K562 (cell line): ENCODE measurements around the gene CADPS2. TPM values are rescaled to one million over a fixed set of nuclear protein-coding genes. Genes with fewer than 3 reads are reported as not detected.

Source experiments
- ATAC-seq: fragments of 200-7000 bp; cut with Tn5 transposase; 3 replicates; pipeline ENCODE4 v1.9.1; 2020; ENCODE audit warnings: moderate library complexity
- BruUV-seq: library from RNA; stranded (reverse); fragments of 400-500 nt; replicated peaks from 2 replicates; lab custom pipeline; 2021; lab: Mats Ljungman, UMichigan
- CTCF ChIA-PET: fragments of 300-600 bp; formaldehyde crosslinking; extraction: SDS; loops from one replicate; lab custom pipeline; 2021; ENCODE audit warnings: low intra/inter-chr PET ratio; lab: Yijun Ruan, JAX
- POLR2A ChIA-PET: fragments of 300-600, 350-650 bp; sonication (Branson Sonifier 250); formaldehyde crosslinking; extraction: SDS; loops from one replicate; lab custom pipeline; 2021; ENCODE audit warnings: antibody characterized with exemption, inconsistent platforms; lab: Yijun Ruan, JAX
- DNase-seq, 4 experiments: peaks; one replicate each; pipeline versions ENCODE4 v3.0.0 to v3.0.0-alpha.2; 2011 to 2018; ENCODE audit warnings: low spot score in 3 of 4, mixed read lengths in 3 of 4; ENCODE audit errors: extremely low read depth in 1 of 4
- FAIRE-seq: peaks from 2 replicates; lab custom pipeline; 2011; peaks lifted over from hg19 to GRCh38; lab: Jason Lieb, UNC
- H2AFZ ChIP-seq: 2 replicates; pipeline ENCODE4 v1.6.0; 2011; ENCODE audit warnings: low read depth, low read length, control low read depth, inconsistent platforms
- H3K27ac ChIP-seq: fragments of 200-600 bp; 3 replicates; pipeline ENCODE4 v1.8.0; 2011; ENCODE audit warnings: low read depth, mild to moderate bottlenecking, control low read depth, inconsistent platforms, low read length, moderate library complexity, mixed read lengths; ENCODE audit errors: extremely low read depth
- H3K27me3 ChIP-seq, 2 experiments: fragments of 300-600 bp in 1 of 2; 2 replicates in 1 of 2; 3 replicates in 1 of 2; pipeline versions ENCODE4 v1.6.0 to v1.8.0; 2011; ENCODE audit warnings: inconsistent platforms in 2 of 2, low read length in 2 of 2, mild to moderate bottlenecking in 1 of 2, mixed read lengths in 1 of 2, moderate library complexity in 1 of 2; ENCODE audit not compliant: control insufficient read depth in 2 of 2, insufficient read depth in 2 of 2
- H3K36me3 ChIP-seq: fragments of 300-600 bp; 3 replicates; pipeline ENCODE4 v1.8.0; 2011; ENCODE audit warnings: mild to moderate bottlenecking, low read length, inconsistent platforms; ENCODE audit not compliant: control insufficient read depth, insufficient read depth
- H3K4me1 ChIP-seq, 2 experiments: fragments of 200-600 bp in 1 of 2; replicated peaks in 1 of 2; 2 replicates in 1 of 2; 3 replicates in 1 of 2; pipeline versions ENCODE4 v1.5.1 to v1.8.0; 2011; ENCODE audit warnings: inconsistent platforms in 2 of 2, low read length in 2 of 2, mild to moderate bottlenecking in 1 of 2, mixed read lengths in 1 of 2, moderate library complexity in 1 of 2; ENCODE audit not compliant: control insufficient read depth in 2 of 2, insufficient read depth in 2 of 2
- H3K4me2 ChIP-seq: 2 replicates; pipeline ENCODE4 v1.6.1; 2011; ENCODE audit warnings: low read length, control low read depth, inconsistent platforms, mixed read lengths; ENCODE audit not compliant: insufficient read depth
- H3K4me3 ChIP-seq: fragments of 200-600 bp; sonication (generic), shearing (Covaris generic); 2 replicates; pipeline ENCODE4 v1.5.1; 2016; ENCODE audit warnings: control low read depth, inconsistent platforms
- H3K79me2 ChIP-seq: fragments of 200-600 bp; 3 replicates; pipeline ENCODE4 v1.8.0; 2011; ENCODE audit warnings: low read length, inconsistent platforms; ENCODE audit not compliant: control insufficient read depth, insufficient read depth
- H3K9ac ChIP-seq, 2 experiments: 2 replicates each; pipeline versions ENCODE4 v1.6.0 to v1.6.1; 2011; ENCODE audit warnings: low read depth in 2 of 2, low read length in 2 of 2, control low read depth in 1 of 2, inconsistent platforms in 1 of 2, mild to moderate bottlenecking in 1 of 2, mixed read lengths in 1 of 2; ENCODE audit not compliant: insufficient read depth in 1 of 2
- H3K9me1 ChIP-seq: one replicate; pipeline ENCODE4 v1.6.0; 2011; ENCODE audit warnings: inconsistent platforms, mild to moderate bottlenecking, low read length, moderate library complexity; ENCODE audit not compliant: control insufficient read depth, insufficient read depth
- H3K9me3 ChIP-seq: replicated peaks from 2 replicates; pipeline ENCODE4 v1.5.1; 2011; ENCODE audit warnings: low read depth, low read length, inconsistent platforms; ENCODE audit not compliant: control insufficient read depth, insufficient read depth
- H4K20me1 ChIP-seq: replicated peaks from 2 replicates; pipeline ENCODE4 v1.6.1; 2011; ENCODE audit warnings: low read length, inconsistent platforms, mixed read lengths; ENCODE audit not compliant: control insufficient read depth, insufficient read depth
- JUNB ChIP-seq: fragments of 450-650 bp; formaldehyde crosslinking; conservative IDR thresholded peaks from 2 replicates; pipeline ENCODE4 v1.4.0; 2020; ENCODE audit warnings: mild to moderate bottlenecking
- KDM4B ChIP-seq, 2 experiments: fragments of 450-650 bp in 1 of 2; sonication (generic) in 1 of 2; IDR thresholded peaks; 2 replicates each; pipeline ENCODE4 v1.6.1; 2016 to 2017; ENCODE audit warnings: borderline replicate concordance in 2 of 2, antibody characterized with exemption in 1 of 2, low read depth in 1 of 2, mild to moderate bottlenecking in 1 of 2
- MAFK ChIP-seq: IDR thresholded peaks from 2 replicates; pipeline ENCODE4 v1.6.1; 2011; ENCODE audit warnings: low read length, improper control_type of control experiment
- MEF2D ChIP-seq: conservative IDR thresholded peaks from 2 replicates; pipeline ENCODE4 v1.6.1; 2016; ENCODE audit warnings: low read depth, missing genetic modification characterization, missing compliant biosample characterization
- NCOA2 ChIP-seq, 2 experiments: fragments of 450-650 bp; IDR thresholded peaks; 2 replicates each; pipeline ENCODE4 v1.6.1; 2018; ENCODE audit warnings: mild to moderate bottlenecking in 2 of 2, moderate library complexity in 1 of 2; ENCODE audit not compliant: partially characterized antibody in 2 of 2
- PCBP1 ChIP-seq: fragments of 200-400 bp; formaldehyde crosslinking; IDR thresholded peaks from 2 replicates; pipeline ENCODE4 v1.6.1; 2018; ENCODE audit warnings: mild to moderate bottlenecking, low read depth, low read length; ENCODE audit not compliant: poor library complexity, severe bottlenecking
- PCBP2 ChIP-seq: fragments of 200-400 bp; formaldehyde crosslinking; IDR thresholded peaks from 2 replicates; pipeline ENCODE4 v1.6.1; 2018; ENCODE audit warnings: low read length, low read depth, mild to moderate bottlenecking, moderate library complexity; ENCODE audit not compliant: poor library complexity, severe bottlenecking
- RBM25 ChIP-seq: fragments of 200-400 bp; formaldehyde crosslinking; IDR thresholded peaks from 2 replicates; pipeline ENCODE4 v1.6.1; 2018; ENCODE audit warnings: low read length, low read depth, moderate library complexity; ENCODE audit not compliant: severe bottlenecking
- RFX7 ChIP-seq: fragments of 250-450 bp; sonication (Bioruptor Pico); IDR thresholded peaks from 2 replicates; pipeline ENCODE4 v1.5.1; 2021; ENCODE audit warnings: mild to moderate bottlenecking
- SMAD1 ChIP-seq: fragments of 150-350 bp; IDR thresholded peaks from 2 replicates; pipeline ENCODE4 v1.6.1; 2014; ENCODE audit warnings: low read length, low read depth; ENCODE audit not compliant: partially characterized antibody
- SREBF2 ChIP-seq: sonication (generic); formaldehyde crosslinking; IDR thresholded peaks from 2 replicates; pipeline ENCODE4 v1.4.0; 2020; ENCODE audit warnings: mild to moderate bottlenecking, missing genetic modification reagents
- TCF7L2 ChIP-seq: fragments of 150-350 bp; IDR thresholded peaks from 2 replicates; pipeline ENCODE4 v1.6.1; 2016; ENCODE audit warnings: low read depth, mild to moderate bottlenecking, low read length, moderate library complexity
- ZBTB17 ChIP-seq: fragments of 450-650 bp; formaldehyde crosslinking; IDR thresholded peaks from 2 replicates; pipeline ENCODE4 v1.4.0; 2020; ENCODE audit warnings: mild to moderate bottlenecking
- ZNF174 ChIP-seq: fragments of 250-450 bp; sonication (Bioruptor Pico); IDR thresholded peaks from 2 replicates; pipeline ENCODE4 v1.4.0; 2020; ENCODE audit warnings: mild to moderate bottlenecking
- WGBS: fragments of 100-300 bp; shearing (Covaris generic); methylation state at CpG from one replicate; pipeline ENCODE4 v1.1.6; 2016; ENCODE audit warnings: low coverage, mixed read lengths; ENCODE audit not compliant: insufficient coverage; ENCODE audit errors: missing lambda C conversion rate; 5-methylcytosine and 5-hydroxymethylcytosine counted together
- in situ Hi-C: fragments of 300-500 bp; cut with MboI; formaldehyde crosslinking; loops from 4 replicates; pipeline ENCODE4 v1.15.0; 2018; ENCODE audit warnings: inconsistent platforms, mixed read lengths
- intact Hi-C: fragments of 100-400 bp; cut with micrococcal nuclease; formaldehyde crosslinking; loops from 2 replicates; pipeline ENCODE4 v1.14.2; 2022
- polyA plus RNA-seq, 8 experiments: library from polyadenylated mRNA; depleted of rRNA in 4 of 8; stranded (reverse) in 5 of 8; unstranded in 3 of 8; fragments of >200 nt; fragmentation: Nextera tagmentation in 2 of 8; fragmentation: Illumina TruSeq in 1 of 8; extraction: Ambion mirVana in 2 of 8; extraction: Trizol in 1 of 8; gene quantifications; 2 replicates each; pipeline versions ENCODE4 v1.2.1 to v1.2.3, GENCODE V29; 2011 to 2014; ENCODE audit warnings: inconsistent platforms in 1 of 8, missing spikeins in 1 of 8
- total RNA-seq, 7 experiments: library from RNA; depleted of rRNA in 6 of 7; stranded (reverse); fragments of >200 nt in 6 of 7; fragmentation: Illumina TruSeq in 2 of 7; extraction: Trizol in 2 of 7; gene quantifications; 2 replicates each; pipeline versions ENCODE4 v1.2.1 to v1.2.3, GENCODE V29; 2011 to 2021; ENCODE audit warnings: low replicate concordance in 1 of 7
- TF ChIP-seq, protein P1 (sequence below): IDR thresholded peaks from 2 replicates; pipeline ENCODE4 v1.6.1; 2012; ENCODE audit warnings: low read depth, low read length, improper control_type of control experiment, borderline replicate concordance
- TF ChIP-seq, protein P2 (sequence below): fragments of 200-800 bp; sonication (Bioruptor generic); IDR thresholded peaks from 2 replicates; pipeline ENCODE4 v1.6.1; 2017; ENCODE audit warnings: missing genetic modification characterization, missing compliant biosample characterization
- TF ChIP-seq, protein P3 (sequence below): sonication (generic); formaldehyde crosslinking; IDR thresholded peaks from 2 replicates; pipeline ENCODE4 v1.8.1; 2023; ENCODE audit warnings: mild to moderate bottlenecking, missing genetic modification reagents

Gene CADPS2
- total and polyA plus RNA-seq, 9 of the 15 experiments (the other 6 are each of a cell fraction or from before 2014, with no cell fraction given) = 0.03 to 0.14 (median 0.04) TPM; not detected in 1

DNA sequence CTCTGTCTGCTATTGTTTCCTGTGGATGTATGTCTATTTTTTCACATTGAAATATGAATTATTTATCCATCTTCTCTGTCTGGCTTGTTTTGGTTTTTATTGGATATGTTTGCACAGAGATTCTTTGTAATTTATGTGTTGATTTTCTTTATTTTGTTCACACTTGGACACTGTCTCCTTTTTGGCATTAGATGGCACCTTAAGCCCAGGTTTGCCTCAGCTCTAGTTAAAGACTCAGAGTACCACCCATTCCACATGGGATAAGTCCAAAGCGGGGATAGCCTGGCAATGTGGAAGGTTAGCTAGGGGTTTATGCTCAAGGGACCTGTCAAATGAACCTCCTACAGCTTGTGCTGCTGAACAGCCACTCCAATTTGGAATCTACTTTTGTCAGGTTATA lies 595.8 kb downstream of the CADPS2 start (continued):
- TF ChIP-seq, protein P1, sequence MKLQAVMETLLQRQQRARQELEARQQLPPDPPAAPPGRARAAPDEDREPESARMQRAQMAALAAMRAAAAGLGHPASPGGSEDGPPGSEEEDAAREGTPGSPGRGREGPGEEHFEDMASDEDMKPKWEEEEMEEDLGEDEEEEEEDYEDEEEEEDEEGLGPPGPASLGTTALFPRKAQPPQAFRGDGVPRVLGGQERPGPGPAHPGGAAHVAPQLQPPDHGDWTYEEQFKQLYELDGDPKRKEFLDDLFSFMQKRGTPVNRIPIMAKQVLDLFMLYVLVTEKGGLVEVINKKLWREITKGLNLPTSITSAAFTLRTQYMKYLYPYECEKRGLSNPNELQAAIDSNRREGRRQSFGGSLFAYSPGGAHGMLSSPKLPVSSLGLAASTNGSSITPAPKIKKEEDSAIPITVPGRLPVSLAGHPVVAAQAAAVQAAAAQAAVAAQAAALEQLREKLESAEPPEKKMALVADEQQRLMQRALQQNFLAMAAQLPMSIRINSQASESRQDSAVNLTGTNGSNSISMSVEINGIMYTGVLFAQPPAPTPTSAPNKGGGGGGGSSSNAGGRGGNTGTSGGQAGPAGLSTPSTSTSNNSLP = no peak
- TF ChIP-seq PCBP1 (no peak), ZNF174 (CRISPR knock-in tag) (no peak), SREBF2 (CRISPR knock-in tag) (no peak), NCOA2 (IDR thresholded peaks at IDR 0.05; ENCODE audit: partially characterized antibody in 2 of 2) (no peak), JUNB (CRISPR knock-in tag) (no peak), MEF2D (tag) (no peak)
- TF ChIP-seq, protein P2, sequence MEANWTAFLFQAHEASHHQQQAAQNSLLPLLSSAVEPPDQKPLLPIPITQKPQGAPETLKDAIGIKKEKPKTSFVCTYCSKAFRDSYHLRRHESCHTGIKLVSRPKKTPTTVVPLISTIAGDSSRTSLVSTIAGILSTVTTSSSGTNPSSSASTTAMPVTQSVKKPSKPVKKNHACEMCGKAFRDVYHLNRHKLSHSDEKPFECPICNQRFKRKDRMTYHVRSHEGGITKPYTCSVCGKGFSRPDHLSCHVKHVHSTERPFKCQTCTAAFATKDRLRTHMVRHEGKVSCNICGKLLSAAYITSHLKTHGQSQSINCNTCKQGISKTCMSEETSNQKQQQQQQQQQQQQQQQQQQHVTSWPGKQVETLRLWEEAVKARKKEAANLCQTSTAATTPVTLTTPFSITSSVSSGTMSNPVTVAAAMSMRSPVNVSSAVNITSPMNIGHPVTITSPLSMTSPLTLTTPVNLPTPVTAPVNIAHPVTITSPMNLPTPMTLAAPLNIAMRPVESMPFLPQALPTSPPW (CRISPR knock-in tag) = no peak

DNA sequence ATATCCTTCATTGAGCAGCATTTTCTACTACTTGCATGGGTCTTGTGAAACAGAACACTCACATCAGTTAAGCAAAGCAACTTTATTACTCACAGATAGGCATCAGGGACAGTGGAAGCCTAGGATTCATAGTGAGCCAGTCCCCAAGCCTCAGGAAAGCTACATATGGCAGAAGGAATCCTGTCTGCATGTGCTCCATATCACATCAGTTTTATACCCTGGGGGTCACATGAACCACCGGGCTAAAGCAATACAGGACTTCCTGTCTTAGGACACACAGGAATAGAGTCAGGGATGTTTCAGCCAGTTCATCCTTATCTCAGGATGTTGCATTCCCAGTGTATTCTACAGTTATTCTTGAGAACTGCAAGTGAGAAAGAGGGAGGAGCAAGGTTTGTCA lies 596.8 kb downstream of the CADPS2 start:
- Histone ChIP-seq H3K4me3 (no peak overlapping the region), H3K9me3 (no peaks in the 10 kb centered on the region), H3K4me2 (no peak overlapping the region), H3K4me1 (no peaks in the 10 kb centered on the region), H3K27me3 (no peaks in the 10 kb centered on the region), H4K20me1 (no peaks in the 10 kb centered on the region), H3K9ac (no peak overlapping the region), H2AFZ (no peak overlapping the region), H3K9me1 (no peaks in the 10 kb centered on the region), H3K27ac (no peak overlapping the region), H3K36me3 (no peaks in the 10 kb centered on the region), H3K79me2 (no peaks in the 10 kb centered on the region)
- ATAC-seq = no peak
- 0% methylated on average over 1 of the region's 1 CpG for WGBS
- DNase-seq = no peak
- FAIRE-seq = no peak
- CTCF ChIA-PET = no interaction called here
- intact Hi-C loops (no loop called here), in situ Hi-C loops (no loop called here)
- POLR2A ChIA-PET = no interaction called here
- BruUV-seq = no TSS peak
- TF ChIP-seq MAFK (no peak), RBM25 (no peak), KDM4B (IDR thresholded peaks at IDR 0.05; ENCODE audit: borderline replicate concordance in 2 of 2, low read depth in 1 of 2) (no peak), RFX7 (CRISPR knock-in tag) (no peak), ZBTB17 (no peak), TCF7L2 (no peak), SMAD1 (no peak), PCBP2 (no peak)
- TF ChIP-seq, protein P3, sequence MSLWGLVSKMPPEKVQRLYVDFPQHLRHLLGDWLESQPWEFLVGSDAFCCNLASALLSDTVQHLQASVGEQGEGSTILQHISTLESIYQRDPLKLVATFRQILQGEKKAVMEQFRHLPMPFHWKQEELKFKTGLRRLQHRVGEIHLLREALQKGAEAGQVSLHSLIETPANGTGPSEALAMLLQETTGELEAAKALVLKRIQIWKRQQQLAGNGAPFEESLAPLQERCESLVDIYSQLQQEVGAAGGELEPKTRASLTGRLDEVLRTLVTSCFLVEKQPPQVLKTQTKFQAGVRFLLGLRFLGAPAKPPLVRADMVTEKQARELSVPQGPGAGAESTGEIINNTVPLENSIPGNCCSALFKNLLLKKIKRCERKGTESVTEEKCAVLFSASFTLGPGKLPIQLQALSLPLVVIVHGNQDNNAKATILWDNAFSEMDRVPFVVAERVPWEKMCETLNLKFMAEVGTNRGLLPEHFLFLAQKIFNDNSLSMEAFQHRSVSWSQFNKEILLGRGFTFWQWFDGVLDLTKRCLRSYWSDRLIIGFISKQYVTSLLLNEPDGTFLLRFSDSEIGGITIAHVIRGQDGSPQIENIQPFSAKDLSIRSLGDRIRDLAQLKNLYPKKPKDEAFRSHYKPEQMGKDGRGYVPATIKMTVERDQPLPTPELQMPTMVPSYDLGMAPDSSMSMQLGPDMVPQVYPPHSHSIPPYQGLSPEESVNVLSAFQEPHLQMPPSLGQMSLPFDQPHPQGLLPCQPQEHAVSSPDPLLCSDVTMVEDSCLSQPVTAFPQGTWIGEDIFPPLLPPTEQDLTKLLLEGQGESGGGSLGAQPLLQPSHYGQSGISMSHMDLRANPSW (CRISPR knock-in tag) = no peak
